ENCODE measurements around the gene TEX38. TPM values are rescaled to one million over a fixed set of nuclear protein-coding genes. Genes with fewer than 3 reads are reported as not detected.

The TEX38 gene
- total and polyA plus RNA-seq, 10 of the 15 experiments (the other 5 are each of a cell fraction or from before 2014, with no cell fraction given) = 0.07 to 0.32 (median 0.15) TPM; not detected in 7

- TF ChIP-seq, protein P1, sequence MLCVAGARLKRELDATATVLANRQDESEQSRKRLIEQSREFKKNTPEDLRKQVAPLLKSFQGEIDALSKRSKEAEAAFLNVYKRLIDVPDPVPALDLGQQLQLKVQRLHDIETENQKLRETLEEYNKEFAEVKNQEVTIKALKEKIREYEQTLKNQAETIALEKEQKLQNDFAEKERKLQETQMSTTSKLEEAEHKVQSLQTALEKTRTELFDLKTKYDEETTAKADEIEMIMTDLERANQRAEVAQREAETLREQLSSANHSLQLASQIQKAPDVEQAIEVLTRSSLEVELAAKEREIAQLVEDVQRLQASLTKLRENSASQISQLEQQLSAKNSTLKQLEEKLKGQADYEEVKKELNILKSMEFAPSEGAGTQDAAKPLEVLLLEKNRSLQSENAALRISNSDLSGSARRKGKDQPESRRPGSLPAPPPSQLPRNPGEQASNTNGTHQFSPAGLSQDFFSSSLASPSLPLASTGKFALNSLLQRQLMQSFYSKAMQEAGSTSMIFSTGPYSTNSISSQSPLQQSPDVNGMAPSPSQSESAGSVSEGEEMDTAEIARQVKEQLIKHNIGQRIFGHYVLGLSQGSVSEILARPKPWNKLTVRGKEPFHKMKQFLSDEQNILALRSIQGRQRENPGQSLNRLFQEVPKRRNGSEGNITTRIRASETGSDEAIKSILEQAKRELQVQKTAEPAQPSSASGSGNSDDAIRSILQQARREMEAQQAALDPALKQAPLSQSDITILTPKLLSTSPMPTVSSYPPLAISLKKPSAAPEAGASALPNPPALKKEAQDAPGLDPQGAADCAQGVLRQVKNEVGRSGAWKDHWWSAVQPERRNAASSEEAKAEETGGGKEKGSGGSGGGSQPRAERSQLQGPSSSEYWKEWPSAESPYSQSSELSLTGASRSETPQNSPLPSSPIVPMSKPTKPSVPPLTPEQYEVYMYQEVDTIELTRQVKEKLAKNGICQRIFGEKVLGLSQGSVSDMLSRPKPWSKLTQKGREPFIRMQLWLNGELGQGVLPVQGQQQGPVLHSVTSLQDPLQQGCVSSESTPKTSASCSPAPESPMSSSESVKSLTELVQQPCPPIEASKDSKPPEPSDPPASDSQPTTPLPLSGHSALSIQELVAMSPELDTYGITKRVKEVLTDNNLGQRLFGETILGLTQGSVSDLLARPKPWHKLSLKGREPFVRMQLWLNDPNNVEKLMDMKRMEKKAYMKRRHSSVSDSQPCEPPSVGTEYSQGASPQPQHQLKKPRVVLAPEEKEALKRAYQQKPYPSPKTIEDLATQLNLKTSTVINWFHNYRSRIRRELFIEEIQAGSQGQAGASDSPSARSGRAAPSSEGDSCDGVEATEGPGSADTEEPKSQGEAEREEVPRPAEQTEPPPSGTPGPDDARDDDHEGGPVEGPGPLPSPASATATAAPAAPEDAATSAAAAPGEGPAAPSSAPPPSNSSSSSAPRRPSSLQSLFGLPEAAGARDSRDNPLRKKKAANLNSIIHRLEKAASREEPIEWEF (IDR thresholded peaks at IDR 0.05; ENCODE audit: insufficient replicate concordance, low read depth, low read length) = no peak
- TF ChIP-seq NR2C2 (IDR thresholded peaks at IDR 0.05; ENCODE audit: borderline replicate concordance, control insufficient read depth, insufficient read length, low read depth) (no peak), EP300 (IDR thresholded peaks at IDR 0.05; ENCODE audit: borderline replicate concordance in 1 of 2, control insufficient read depth in 1 of 2, low read depth in 2 of 2, low read length in 2 of 2) (no peak), ZBTB33 (IDR thresholded peaks at IDR 0.05) (no peak), ATF3 (IDR thresholded peaks at IDR 0.05; ENCODE audit: borderline replicate concordance, extremely low read depth, low read depth, low read length) (no peak), JUND (IDR thresholded peaks at IDR 0.05; ENCODE audit: low read depth, low read length) (no peak)
- TF ChIP-seq, protein P2, sequence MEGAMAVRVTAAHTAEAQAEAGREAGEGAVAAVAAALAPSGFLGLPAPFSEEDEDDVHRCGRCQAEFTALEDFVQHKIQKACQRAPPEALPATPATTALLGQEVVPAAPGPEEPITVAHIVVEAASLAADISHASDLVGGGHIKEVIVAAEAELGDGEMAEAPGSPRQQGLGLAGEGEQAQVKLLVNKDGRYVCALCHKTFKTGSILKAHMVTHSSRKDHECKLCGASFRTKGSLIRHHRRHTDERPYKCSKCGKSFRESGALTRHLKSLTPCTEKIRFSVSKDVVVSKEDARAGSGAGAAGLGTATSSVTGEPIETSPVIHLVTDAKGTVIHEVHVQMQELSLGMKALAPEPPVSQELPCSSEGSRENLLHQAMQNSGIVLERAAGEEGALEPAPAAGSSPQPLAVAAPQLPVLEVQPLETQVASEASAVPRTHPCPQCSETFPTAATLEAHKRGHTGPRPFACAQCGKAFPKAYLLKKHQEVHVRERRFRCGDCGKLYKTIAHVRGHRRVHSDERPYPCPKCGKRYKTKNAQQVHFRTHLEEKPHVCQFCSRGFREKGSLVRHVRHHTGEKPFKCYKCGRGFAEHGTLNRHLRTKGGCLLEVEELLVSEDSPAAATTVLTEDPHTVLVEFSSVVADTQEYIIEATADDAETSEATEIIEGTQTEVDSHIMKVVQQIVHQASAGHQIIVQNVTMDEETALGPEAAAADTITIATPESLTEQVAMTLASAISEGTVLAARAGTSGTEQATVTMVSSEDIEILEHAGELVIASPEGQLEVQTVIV (IDR thresholded peaks at IDR 0.05; ENCODE audit: borderline replicate concordance, partially characterized antibody) = no peak
Measured at GRCh38 chr1:46647611-46648010, 24.0 kb upstream of the TEX38 start (continued).

All from GM12878 (cell line).